NCI-H526 (cell line): Measurements from ENCODE around the gene CD151.

Source experiments
- DNase-seq, 2 experiments: peaks; one replicate each; lab custom pipeline; 2025; lab: John Stamatoyannopoulos, UW

Gene CD151

DNA sequence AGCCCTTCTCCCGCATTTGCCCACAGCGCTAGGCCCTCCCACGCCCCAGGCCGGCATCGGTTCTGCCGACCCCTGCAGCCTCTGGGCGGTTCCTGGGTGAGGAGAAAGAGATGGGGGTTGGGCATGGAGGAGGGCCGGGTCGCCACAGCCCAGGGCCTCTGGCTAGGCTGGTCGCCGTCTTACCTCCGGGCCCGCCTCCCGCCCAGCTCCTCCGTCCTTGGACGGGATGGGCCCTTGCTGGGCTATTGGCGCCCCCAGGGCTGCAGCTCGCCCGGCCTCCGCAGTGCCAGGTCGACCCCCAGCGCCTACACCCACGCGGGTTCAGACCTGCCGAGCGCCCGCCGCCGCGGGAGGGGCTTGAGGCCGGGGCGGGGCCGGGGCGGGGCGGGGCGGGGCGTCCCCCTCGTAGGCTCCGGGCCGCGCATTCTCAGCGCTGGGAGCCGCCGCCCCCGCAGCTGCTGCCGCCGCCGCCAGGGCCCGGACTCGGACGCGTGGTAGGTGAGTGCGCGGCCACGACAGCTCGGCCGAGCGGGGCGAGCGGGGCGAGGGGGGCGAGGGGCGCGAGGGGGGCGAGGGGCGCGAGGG, at the start of gene CD151:
TSS of gene CD151 (plus strand) at position 424 of the 585 bp plus-strand sequence. CDS start 3,118 bp downstream, outside the sequence.
- peak in 1 of 2 experiments; percentile 85 for DNase-seq

DNA sequence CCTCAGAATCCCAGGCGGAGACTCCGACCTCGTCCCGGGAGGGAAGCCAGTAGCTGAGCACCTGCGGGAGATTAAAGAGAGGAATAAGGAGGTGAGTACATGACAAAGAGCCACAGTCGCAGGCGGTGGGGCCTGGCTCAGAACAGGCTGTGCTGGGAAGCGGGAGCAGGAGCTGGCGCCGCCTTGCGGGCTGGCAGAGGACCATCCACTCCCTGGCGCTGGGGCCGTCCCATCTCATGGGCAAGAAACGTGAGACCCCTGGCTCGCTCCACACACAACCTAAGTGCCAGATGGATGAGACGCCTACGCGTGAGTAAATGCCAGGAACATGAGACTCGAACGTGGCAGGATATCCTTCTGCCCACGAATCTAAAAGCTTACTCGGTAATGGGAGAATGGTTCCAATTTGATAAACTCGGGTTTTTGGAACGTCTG, 49.2 kb upstream of the CD151 start:
- peak; percentile 84 to 97 for DNase-seq

DNA sequence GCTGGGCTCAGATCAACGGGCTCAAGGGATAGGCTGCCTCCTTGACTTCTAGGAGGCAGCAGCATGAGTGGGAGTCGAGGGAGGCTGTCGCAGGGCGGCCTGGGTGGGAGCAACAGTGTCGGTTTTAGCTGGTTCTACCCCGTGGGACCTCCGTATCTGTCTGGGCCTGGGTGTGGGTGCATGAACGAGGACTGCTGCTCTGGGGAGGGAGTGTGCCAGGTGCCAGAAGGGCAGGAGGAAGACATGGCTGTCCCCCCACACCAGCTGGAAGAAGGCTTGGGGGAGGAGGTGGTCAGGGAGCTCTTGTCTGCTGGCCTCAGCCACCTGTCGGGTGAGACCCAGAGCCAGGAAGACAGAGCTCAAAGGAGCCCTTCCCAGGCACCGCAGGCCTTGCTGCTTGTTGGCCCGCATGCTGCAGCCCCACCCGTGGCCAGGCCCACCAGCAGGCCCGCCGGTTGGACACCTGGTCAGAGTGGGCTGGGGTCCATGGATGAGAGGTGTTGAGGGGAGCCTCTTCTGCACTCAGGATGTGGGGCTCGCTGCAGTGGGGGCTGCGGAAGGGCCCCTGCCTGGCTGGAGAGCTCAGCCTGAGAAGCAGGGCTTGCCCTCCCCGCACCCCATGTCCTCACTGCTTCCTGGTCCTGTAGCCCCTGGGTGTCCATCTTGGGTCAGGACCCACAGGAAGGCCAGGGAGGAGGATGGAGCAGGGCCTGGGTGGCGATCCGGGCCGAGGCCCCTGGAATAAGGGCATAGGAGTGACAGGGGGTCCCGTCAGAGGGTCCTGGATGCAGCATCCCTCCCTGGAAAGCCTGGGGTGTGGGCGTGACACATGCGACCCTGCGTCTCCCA, 46.3 kb upstream of the CD151 start:
- no peak for DNase-seq

DNA sequence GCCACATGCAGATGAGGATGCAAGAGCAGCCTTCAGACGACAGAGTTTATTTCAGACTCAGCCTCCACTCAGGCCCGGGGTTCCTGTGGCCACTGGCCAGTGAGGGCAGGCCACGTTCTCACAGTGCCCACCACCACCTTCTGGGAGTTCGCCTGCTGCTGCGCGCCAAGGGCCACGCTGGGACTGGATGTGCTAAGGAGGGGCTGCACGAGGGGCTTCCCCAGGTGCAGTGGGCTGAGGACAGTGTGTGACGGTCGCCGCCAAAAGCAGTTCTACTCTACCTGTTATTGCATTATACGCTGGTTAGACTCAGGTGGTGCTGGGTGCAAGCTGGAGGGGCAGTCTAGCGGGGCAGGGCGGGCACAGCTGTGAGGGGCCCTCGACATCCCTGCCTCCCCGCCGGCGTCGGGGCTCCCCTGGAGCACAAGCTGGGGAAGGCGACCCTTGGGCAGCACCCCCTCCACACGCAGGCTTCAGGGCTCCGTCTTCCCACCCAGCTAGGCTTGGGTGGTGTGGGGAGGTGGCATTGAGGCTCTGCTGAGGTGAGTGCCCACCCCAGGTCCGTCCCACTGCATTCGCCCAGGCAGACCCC, 45.6 kb upstream of the CD151 start:
- DNase-seq: no peak

DNA sequence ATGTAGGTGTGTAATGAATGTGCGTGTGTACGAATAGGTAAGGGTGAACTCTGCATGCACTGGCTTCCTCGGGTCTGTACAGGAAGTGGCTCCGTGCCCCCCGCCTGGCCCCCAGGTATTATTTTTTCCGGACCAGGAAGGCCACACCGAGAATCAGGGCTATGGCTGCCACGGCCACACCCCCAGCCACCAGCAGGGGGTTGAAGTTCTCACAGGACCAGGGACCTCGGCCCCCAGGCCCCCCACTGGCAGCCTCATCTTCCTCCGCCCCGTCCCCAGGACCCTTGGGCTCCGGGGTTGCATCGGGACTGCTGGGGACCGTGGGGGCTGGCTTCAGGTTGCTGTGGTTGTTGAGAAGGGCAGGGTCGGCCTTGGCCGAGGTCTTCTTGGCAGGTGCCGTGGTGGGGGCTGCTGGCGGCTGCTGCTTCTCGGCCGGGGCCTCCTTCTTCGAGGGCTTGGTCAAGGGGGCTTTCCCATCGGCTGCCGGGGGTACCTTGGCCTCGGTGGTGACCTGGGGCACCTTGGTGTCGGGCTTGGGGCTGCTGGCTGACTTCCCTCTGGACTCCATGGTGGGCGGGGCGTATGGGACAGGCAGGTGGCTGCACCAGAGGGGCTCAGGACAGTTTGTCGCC, 44.6 kb upstream of the CD151 start:
- no peak for DNase-seq

DNA sequence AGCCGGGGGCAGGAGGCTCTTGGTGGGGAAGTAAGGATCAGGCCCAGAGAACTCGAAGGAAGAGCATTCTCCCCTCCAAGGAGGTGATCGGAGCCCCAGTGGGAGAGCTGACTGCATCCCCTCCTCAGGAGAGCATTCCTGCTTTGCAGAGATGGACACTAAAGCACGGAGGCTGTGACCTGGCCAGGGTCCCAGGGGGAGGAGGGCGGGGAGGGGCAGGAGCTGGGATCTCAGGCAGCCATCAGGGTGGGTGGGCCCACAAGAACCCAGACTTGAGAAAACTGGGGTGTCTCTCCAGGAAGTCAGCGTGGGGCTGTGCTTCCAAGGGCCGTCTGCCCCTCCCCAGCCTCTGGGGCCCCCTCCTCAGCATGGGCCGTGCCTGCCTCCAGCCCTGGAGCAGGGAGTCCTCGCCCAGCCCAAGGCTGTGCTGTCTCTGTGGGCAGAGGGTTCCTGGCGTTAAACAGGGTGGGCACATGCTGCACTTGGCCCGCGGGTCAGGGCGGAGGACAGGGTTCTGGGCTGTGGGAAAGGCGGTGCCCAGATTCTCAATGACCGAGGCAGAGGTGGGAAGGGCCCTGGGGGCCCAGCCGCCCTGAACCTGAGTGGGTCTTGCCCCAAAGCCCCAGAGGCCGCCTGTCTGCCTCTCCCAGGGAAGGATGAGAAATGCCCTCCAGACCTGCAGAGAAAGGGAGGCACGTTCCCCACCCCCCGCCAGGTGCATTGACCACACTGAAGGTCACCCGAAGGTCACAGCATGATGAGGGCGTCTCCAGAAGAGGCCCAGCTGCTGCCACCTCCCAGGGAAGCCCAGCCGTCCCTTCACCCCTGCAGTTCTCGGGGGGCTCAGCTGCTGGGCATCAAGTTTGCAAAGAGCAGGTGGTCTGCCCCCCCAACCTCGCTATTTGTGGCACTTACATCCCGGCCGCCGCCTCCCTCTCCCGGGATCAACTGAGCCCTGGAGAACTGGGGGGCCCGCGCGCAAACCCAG, 43.5 kb upstream of the CD151 start:
- no peak for DNase-seq

DNA sequence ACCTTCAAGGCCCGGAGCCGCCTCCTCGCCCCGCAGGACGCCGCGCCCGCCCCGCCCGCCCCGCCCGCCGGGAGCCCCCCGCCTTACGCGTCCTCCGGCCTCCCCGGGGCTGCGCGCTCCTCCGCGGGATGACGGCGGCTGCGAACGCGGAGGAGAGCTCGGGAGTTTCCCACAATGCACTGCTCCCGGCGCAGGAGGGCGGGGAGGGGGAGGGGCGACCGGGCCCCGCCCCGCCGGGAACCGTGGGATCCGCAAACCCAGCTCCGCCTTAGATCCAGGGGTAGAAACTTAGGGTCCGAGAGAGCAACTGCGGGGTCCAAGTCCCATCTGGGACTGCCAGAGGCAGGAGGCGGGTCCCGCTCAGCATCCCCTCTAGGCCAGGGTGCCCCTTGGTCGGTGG, 42.8 kb upstream of the CD151 start, which contains the start of gene CEND1:
TSS of gene CEND1 (minus strand) at position 148 of the 400 bp plus-strand sequence. CDS start 1,514 bp downstream, outside the sequence.
- DNase-seq: peak in 1 of 2 experiments; percentile 74

DNA sequence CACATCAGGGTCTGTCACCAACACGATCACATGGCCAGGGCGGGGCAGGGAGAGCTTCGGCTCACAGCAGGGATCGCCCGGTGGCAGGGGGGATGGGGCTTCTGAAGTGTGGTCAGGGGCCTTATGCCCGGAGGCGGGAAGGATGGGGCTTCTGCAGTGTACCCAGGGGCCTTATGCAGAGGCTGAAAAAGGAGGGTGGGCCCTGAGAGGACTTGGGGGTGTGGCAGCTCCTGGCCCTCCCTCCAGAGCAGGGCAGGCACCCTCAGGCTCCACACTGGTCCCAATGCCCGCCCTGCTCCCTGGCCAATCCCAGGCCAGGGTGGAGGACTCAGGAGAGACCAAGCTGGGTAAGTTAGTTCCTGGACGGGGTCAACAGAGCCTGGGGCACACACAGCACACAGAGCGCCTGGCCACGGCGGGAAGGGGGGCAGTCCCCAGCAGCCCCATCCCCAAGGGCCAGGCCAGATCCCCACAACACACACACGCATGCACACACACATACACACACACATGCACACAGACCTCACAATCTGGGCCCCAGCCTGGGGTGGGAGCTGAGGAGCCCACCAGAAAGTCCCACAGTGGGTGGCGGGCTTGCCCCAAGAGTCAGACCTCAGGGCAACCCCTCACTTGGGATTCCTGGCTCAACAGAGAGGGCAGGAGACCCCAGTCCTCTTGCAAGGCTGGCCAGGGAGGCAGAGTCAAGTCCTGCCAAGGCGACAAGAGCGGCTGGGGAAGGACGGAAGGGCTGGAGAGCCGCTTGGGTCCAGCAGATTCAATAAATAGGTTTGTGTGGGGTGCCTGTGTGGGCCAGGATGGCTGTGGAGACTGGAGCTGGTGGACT, 41.8 kb upstream of the CD151 start:
- peak in 1 of 2 experiments; percentile 44 for DNase-seq

DNA sequence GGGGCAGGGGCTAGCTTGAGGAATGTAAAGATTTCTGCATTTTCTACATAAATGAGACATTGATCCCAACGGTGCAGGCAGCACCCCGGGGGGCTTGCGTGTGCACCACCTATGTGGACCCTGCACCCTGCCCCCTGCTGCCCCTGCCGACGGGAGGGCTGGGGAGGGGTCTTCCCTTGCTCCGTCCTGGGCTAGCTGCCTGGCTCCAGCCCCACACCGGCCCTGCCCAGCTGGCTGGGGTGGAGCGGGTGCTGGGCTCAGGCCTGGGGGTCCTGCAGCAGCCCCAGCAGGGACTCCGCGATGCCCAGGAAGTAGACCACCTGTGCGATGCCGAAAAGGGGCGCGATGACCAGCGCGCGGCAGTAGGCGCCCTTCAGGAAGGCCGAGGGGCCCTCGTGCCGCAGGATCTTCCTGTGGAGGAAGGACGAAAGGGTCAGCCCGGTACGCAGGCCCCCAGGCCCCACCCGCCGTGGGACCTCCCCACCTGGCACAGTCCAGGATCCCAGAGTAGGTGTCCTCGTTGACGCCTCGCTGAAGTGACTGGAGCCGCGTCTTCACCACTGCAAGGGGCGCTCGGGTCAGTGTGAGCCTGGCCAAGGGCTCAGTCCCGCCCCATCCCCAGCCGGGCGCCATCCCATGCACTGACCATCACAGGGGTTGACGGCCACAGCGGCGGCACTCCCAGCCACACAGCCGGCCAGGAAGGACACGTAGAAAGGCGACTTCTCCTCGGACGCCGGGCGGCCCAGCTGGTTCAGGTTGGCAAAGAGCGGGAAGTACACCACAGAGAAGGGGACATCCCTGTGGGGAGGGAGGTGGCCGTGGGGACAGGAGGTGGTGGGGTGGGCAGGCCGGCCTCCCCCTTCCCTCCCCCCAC, 40.9 kb upstream of the CD151 start:
- DNase-seq: no peak

DNA sequence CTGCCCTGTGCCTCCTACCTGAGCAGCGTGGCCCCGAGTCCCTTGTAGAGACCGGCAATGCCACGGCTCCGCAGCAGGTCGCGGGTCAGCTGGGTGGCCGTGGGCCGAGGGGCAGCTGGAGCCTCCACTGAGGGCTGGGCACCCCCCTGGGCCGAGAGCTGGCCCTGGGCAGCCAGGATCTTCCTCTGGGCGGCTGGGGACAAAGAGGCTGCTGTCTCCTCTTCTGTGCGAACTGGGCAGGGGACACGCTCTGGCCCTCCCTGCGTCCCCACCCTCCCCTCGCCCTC, 40.3 kb upstream of the CD151 start:
- no peak for DNase-seq

DNA sequence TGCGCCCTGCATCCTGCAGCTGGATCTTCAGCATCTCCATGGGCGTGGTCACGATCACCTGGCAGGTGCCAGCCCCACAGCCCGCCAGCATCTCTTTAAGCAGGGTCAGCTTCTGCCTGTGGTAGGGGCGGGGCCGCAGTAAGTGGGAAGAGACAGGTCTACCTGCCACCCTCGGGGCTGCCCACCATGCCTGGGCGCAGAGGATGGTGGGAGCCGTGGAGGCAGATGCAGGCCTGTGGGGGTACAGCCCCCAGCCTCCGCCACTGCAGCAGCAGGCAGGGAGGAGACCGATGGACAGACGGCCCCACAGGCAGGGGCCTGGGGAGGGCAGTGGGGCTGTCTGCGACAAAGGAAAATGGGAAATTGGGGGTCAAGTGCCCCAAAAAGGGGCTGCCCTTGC, 39.9 kb upstream of the CD151 start:
- peak in 1 of 2 experiments; percentile 55 for DNase-seq

DNA sequence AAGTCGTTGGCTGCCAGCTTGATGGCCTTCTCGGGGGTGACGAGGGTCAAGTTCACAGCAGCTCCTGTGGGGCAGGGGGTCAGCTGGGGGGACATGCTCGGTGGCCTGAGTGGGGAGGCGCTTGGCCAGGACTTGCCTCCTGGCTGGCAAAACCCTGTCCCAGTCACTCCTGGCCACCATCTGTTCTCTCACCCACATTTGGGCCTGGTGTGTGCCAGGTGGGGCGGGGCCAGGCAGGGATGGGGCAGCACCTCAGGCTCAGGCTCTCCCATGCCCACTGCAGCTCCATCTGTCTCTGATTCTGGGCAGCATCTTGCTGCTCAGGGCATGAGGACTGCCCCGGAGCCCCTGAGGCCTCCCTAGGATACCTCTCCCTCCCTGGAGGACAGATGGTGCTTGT, 39.2 kb upstream of the CD151 start:
- no peak for DNase-seq

DNA sequence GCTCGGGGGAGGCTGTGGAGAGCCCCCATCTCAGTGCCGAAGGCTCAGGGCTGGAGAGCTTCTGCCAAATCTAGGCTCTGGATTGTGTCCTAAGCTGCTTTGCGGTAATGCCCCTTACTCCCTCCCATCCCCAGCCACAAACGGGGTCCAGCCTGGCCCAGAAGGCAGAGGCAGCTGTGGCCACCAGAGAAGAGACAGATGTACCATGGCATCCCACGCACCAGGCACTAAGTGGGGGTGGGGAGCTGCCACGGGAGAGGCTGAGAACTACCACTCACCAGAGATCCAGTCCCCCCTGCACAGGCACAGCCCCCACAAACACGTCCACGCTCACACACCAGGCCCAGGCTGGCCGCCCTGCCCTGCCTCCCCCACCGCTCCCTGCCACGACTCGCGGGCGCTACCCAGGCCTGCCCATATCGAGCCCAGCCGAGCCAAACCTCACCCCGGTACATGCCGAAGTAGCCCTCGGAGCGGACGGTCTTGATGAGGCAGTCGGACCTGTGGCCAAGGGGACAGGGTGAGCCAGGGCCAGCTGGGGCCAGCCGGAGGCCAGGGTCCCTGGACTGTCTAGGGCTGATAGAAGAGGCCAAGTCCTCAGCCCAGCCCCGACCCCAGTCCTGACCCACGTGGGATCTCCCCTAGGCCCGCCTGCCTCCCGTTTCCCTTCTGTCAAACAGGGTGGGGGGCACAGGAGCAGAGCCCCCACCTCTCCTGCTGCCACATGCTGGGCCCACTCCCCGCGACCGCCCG, 38.6 kb upstream of the CD151 start:
- no peak for DNase-seq

DNA sequence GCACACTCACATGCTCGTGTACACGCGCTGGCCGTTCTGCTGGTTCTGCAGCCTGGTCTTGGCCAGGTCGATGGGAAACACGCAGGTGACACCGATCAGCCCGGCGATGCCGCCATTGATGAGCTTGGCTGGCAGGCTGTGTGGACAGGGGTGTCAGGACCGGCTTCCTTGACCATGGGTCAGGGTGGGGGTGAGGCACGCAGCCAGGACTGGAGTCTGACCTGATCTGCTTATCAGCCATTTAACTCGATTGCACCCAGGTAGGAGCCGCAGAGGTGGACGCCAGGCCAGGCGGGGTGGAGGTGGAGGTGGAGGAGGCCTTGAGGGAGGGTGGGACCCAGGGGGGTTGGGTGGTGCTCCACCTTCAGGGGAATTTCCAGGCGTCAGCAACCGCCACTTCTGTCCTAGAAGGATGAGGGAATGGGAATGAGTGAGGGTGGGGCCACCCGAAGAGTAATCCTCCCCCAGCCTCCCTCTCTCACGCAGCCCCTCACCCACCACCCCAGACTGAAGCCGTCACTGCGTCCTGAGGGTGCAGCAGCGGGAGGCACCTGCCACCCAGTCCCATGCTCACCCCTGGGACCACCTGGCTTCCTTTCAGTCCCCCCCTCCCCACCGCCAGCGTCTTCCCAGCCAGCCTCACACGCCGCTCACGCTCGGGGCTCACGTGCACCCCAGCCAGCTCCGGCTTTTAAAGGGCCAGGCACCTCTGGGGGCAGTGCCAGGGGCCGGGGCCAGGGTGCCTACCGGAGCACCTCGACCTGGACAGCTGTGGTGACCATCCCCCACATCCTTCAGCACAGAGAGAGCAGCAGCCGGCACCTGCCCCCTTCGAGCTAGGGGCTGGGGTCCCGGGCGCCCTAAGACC, 37.8 kb upstream of the CD151 start:
- DNase-seq: peak in 1 of 2 experiments; percentile 71

DNA sequence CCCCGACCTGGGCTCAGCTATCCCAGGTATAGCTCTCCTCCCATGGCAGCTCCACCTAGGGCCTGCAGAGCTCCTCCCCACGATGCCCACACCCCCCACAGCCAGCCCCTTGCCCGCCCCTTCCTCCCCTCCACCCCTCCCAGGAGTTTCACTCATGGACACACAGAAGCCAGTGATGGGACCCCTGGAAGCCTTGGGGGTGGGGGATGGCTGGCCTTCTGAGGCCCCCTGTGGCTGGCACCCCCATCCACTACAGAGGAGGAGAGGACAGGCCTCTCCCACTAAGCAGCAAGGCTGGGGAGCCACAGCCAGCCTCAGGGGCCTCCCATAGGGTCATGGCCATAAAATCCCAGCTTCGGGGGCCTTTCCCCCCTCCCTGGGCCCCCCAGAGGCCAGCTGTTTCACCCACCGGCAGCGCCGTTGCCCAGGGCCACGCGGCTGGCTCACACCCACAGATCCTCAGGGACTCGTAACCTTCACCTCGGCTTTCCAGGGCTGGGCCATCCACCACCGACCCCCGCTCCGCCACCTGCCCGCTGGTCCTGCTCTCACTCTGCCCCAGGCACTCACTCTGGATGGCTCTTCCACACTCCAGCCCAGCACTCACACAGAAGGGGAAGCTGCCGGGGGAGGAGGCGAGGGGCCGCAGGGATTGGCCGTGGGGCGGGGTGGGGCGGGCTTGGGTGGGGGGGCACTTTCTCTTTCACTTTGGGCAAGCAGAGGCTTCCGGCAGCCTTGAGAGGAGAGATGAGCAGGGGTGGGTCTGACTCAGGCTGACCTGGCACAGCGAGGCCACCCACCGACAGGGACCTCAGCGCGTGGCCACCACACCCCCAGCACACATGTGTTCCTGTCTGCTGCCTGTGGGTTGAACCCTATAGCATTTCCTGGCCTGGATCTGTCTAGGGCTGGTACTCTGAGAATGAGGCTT, 36.9 kb upstream of the CD151 start:
- peak; percentile 74 to 91 for DNase-seq

DNA sequence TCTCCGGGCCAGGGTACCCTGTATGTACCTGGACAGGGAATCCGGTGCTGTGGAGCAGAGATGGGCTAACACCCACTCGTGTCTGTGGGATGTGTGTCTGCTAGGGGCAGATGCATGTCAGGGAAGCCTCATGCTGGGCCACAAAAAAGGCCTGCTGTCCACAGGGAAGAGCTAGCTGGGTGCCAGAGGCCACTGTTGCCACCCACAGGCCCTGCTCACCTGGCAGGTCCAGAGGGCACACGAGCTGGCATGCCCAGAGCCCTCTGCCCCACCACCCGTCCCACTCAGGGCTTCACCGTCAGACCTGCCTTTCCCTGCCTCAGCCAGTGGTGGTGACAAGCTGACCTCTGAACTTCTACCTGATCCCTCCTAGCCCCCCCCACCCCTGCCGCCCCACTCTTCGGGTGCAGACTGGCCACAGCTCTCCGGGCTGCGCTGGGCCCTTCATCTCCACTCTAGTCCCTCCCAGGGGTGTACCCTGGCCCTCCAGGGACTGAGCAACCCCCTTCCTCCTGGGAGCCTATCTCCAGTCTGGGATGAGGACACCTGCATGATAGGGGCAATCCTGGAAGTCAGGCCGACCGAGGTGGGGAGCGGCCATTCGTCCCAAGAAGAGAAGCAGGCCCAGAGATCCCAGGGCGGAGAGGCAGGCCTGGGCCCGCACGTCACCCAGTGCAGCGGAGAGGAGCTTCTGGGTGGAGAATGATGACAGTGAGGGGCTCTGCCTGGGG, 36.0 kb upstream of the CD151 start:
- no peak for DNase-seq
